GM21737 (cell line): ENCODE measurements around the gene TSTD2.

ENCODE experiments used
- ATAC-seq: cut with Tn5 transposase; IDR thresholded peaks from one replicate; pipeline ENCODE4 v1.9.1; 2021; ENCODE audit warnings: mild to moderate bottlenecking, moderate library complexity; ENCODE audit not compliant: unreplicated experiment

Gene TSTD2

DNA sequence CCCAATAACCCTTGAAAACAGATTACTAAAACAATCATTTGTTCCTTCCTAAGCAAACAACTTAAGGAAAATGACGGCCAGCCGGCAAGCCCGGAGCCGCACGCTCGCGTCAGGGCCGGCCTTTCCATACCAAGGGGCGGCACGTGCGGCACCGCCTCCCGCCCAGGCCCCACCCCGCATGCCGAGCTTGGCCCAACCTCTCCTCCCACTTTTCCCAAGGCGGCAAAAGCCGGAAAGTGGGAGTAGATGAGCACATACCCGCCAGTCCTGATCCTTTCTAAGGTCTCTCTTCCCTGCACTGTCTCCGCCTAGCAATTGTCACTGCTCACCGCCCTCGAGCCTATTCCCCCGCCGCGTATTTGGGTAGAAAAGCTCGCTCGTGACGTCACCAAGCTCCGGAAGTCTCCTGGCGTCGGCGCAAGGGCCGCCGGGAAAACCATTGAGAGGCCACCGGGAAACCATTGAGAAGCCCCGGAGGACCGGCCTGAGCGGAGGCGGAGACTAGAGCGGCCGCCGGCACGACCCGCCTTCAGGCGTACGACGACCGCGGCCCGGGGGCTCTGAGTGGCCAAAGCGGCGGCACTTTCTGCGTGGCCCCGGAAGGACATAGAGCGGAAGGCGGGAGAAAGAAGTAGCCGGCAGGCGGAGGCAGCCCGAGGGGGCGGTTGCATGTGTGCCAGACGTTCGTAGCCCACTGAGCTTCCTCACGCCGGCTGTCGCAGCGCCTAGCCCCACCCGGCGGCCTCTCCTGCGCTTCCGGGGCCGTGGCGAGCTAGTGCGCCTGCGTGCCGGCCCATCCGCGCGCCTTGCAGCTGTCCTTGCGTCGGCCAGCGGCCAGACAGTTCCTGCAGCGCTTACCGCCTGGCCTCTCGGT lies at the start of gene TSTD2, which contains the start of gene NCBP1:
TSTD2 (minus strand) TSS at position 384 of the 874 bp plus-strand sequence. CDS start 5,806 bp downstream, outside the sequence.
NCBP1 (plus strand) TSS at position 837 of the 874 bp plus-strand sequence. CDS start 61 bp downstream, outside the sequence.
- ATAC-seq: peak; percentile 88

DNA sequence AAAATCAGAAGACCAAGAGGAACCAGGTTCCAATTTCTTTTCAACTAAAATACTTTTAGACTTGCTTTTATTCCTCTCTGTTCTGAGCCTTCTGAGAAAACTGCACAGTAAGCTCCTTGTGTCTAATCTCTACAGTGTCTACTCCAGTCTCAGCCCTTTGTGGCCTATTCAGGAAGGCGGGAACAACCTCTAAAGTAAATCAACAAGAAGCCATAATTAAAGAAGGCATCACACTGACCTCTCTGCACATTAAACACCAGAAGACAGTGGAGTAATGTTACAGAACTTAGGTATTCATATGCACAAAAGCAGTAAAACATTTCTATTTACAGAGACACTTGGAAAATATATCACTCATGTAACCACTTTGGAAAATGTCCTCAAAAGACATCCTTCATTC lies 49.1 kb upstream of the TSTD2 start:
- ATAC-seq: no peak

DNA sequence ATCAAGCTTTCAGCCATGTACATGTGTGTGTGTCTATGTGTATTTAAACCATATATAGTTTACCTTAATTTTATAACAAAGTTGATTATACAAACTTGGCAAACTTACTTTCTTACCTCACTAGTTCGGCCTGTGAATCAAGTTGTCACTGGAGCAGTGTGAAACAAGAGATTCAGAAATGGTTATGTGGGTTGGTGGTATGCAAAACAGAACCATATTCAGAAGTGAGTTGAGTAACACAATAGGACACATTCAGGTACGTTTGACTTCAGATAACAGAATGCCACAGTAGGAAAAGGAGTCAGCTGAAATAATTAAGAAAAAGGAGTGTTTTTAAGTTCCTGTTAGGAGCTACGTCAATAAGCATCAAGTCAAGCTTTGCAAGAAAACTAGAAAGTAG lies 42.5 kb upstream of the TSTD2 start:
- ATAC-seq: no peak

DNA sequence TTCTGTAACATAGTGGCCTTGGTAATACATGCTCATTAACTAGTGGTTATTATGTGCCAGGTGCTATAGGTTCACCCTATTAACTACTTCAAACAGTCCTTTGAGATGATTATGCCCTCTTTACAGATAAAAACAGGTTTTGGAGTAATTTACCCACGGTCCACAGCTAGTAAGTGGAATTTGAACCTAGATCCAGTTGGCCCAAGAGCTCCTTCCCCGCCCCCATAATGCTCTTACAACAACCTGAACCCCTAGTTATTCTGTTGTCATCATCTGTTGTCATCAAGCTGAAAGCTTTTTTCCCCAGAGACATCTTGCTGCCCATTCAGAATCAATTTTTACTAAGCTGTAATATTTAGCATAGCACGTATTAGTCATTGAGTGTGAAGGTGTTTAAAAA lies 40.8 kb upstream of the TSTD2 start:
- ATAC-seq: no peak

DNA sequence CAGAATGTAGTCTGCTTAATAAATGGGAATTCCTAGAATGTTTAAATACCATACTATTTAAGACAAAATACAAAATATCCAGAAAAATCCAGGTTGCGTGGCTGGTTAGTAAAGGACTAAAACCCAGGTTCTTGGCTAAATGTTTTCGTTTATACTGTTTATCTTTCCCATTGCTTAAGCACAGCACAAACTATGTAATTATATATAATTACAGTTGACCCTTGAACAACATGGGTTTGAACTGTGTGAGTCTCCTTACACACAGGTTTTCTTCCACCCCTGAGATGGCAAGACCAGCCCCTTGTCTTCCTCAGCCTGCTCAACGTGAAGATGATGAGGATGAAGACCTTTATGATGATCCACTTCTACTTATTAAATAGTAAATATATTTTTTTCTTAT lies 39.2 kb upstream of the TSTD2 start:
- ATAC-seq: no peak

DNA sequence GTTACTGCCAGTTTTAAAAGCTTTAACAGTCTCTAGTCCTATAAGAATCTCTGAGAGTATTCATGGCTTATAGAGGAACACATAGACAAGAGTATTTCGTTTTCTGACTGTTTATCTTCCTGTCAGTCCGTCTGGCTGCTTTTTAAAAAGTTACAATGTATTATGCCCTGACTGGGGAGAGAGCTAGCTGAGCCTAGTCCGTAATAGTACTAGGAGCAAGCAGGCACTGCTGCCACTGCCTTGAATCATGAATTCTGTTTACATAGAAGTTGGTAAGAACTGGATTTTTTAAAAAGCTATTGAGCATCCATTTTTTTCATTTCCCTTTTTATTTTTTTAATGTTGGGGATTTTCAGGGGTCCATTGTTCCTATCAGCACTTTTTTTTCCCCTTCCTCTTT lies 37.4 kb upstream of the TSTD2 start:
- no peak for ATAC-seq

DNA sequence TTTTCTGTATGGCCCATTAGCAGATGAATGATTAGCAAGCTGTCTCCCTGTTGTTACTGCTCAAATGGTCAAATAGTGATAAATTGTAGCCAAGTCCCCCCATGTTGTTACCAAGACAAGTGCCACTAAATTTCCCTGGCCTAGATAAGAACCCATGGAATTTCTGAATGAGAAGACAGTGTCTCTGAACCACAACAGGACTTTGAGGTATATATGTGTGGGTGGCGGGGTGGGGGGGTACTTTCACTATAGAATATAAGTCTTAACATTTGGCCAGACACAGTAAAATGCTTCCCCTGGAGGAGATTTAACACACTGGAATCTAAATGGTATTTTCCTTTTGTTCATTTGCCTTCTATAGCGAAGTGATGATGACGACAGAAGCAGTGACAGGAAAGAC lies 35.3 kb upstream of the TSTD2 start:
- no peak for ATAC-seq

DNA sequence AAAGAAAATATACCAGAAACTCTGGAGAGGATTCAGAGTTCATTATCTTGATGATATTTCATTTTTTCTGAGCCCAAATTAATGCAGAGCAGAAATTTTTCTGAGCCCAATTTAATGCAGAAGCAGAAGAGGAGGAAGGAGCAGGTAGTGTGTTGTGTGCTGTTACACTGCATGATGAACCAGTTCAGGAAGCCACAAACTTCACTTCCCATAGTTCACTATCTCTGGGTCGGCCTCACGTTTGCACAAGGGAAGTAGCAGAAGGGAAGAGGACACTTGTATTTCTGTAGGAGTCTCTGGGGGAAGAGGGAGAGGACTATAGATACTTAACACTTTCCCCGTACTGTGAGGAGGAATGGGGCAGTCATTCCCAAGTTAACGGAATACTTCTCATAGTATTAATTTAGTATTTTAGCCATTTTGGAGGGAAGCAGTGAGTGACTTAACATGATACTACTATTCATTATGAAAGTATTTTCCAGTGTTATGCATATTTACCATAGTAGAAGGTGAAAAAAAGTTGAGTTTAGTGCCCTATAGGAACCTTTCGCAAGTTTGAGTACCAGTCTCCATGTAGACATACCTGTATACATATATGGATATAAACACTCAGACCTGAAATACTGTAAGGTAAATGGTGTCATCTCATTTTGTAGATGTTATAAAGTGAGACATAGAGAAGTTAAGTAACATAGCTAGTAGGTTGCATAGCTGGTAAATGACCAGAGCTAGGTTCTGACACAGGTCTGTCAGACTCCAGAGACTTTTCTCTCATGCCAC lies 33.9 kb upstream of the TSTD2 start:
- no peak for ATAC-seq

DNA sequence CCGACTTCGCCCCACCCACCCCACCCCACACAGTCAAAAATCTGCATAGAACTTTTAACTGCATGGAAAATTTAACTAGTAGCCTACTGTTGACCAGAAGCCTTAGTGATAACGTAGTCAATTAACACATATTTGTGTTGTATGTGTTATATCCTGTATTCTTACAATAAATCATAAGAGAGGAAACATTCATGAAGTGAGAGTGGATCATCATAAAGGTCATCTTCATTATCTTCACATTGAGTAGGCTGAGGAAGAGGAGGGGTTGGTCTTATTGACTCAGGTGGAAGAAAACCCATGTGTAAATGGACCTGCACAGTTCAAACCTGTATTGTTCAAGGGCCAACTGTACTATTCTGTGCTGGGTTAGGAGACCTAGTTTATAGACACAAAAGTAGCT lies 32.6 kb upstream of the TSTD2 start:
- ATAC-seq: no peak

DNA sequence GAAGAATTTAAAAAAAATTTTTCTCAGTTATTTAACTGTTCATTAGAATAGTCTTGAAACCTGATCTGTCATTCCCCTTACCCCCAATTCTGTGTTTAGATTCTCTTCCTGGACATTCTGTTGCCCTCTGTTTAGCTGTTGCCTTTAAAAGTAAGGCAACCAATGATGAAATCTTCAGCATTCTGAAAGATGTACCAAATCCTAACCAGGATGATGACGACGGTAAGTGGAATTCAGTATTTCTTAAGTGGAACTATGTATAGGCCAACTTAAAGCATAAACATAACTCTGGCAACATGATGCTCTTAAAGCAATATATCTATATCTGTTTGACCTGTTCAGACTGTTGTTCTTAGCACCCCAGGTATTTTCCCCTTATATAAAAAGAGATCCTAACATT lies 27.7 kb upstream of the TSTD2 start:
- no peak for ATAC-seq

DNA sequence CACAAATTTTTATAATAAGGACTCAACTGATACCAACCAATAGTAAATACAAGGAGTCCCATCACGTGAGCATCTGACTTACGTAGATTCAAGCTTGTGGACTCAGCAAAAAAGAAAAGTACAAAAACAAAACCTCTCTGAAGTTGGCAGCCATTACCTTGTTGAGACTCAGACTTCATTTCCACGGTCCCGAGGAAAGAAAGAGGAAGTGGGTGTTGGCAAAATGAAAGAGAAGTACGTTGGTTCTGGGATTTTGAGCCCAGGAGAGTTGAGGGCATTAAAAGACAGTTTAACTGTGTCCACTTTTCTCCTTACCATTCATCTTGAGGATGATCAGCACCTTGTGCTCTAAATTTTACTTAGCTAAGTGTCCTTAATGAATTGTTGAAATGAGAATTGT lies 27.2 kb upstream of the TSTD2 start:
- ATAC-seq: no peak

DNA sequence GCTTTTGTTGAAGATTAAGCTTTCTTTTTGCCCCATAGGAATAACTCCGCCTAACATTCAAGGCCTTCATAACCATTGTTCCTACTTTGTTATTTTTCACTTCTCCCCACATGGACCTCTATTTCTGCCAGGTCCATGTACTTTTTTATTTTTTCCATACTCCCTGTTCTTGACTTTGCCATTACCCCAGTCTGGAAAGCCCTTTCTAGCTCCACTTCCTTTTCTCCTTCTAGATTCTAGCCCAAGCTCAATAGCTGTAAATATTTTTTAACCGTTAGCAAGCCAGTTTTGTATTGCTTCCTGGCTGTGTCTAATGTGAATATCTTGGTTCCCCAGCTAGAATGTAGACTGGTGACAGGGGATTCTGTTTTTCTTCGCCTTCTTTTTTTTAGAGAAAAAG lies 26.6 kb upstream of the TSTD2 start:
- no peak for ATAC-seq

DNA sequence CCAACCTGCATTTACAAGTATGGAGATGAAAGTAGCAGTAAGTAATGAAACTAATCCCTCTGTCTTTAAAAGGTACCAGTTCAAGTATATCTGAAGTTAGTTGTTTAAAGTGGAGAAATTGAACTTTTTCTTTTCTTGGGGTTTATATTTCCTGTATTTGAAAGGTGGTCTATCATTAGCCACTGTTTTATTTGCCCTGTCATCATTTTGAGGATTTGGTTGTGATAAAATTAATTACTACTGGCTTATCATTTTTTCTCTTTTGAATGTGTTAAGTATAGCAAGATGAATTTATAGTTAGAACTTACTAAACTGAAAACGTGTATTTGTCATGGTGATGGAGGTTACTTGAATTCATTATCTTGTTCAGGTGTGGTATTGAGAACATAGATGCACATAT lies 25.5 kb upstream of the TSTD2 start:
- ATAC-seq: no peak

DNA sequence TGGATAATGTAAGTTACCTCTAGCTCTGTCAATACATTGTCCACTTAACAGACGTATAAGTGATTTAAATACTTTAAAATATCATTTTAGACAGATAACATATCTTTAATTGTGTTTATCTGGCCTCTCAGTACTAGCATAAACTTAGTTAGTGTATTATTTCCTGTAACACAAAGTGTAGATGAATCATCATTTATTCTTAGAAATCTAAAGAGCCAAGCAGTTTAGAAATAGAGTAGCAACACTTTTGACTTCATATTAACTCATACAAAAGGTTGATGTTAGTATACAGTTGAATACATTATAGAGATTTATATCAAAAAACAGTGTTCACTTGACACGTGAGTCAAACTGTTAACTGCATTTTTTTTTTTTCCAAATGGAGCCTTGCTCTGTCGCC lies 18.5 kb upstream of the TSTD2 start:
- ATAC-seq: no peak

DNA sequence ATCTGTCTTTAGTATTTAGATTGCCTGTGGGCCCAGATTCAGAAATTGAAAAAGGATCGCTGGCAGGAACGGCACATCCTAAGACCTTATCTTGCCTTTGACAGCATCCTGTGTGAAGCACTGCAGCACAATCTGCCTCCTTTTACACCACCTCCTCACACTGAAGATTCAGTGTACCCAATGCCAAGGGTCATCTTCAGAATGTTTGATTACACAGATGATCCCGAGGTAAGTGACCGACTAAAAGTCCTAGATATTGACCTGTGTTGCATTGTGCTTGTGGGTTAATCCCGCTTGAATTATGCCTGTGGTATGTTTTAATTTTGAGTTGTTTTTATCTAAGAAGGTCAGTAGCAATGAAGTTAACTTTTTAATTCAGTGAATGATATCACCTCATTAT lies 14.8 kb upstream of the TSTD2 start:
- no peak for ATAC-seq

DNA sequence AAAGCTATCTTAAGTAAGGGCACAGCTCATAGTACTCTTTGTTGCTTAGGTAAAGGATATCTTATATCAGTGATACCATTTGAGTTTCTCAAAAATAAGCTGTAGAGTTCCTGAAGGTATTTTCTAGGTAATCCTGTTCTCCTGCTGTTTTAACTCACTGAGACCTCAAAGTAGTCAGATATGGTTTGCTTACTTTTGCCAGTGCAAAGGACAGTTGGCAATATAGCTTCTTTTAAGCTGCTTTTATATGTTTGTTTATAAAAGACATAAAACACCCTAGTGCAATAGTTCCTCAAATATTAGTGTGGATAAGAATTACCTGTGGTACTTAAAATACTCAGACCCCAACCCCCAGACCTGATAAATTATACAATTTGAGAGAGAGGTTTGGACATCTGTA lies 12.6 kb upstream of the TSTD2 start:
- no peak for ATAC-seq

DNA sequence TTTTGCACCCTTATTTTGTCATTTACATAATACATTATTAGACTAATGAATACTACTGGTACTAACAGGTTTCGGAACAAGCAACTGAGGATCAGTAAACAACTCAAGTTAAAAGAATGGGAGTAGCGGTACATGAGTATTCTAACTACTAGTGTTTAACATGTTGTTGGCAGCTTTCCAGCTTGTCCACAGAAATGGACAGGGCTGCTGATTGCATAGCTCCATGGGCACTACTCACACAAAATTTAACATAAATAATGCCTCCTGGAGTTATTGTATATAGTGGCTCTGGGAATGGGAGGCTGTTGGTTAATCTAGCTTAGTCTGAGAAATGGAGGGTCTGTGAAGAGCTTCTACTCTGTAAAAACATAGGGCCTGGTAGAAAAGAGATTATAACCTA lies 7.2 kb upstream of the TSTD2 start:
- ATAC-seq: no peak

DNA sequence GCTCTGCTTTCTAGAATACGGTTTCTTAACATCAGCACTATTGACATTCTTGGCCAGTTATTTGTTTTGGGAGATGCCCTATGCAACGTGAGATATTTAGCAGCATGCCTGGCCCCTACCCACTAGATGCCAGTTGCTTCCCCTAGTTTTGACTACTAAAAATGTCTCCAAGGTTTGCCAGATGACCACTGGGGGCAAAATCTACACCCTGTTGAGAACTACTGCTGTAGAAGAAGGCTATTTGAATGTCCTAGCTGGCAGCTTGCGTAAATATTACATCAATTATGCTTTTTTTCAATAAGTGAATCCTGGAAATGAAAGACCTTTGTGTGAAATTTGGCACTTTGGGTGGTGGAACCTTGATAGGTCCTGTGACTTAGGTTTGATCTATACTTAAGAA lies 5.5 kb upstream of the TSTD2 start:
- ATAC-seq: no peak

DNA sequence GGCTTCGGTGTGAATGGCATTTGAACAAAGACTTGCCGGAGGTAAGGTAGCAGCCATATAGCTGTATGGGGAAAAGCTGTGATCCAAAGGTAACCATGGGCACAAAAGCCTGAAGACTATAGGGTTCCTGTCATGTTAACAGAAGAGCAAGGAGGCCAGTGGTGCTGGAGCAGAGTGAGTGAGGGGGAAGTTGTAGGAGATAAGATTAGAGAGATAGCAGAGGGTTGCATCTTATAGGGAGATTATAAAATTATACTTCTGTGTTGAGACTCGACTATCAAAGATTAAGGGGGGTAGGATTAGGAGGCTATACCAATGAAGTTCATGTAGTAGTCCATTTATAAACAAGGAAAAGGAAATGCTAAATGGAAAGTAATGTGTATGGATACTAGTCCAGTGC lies 3.7 kb upstream of the TSTD2 start:
- no peak for ATAC-seq

DNA sequence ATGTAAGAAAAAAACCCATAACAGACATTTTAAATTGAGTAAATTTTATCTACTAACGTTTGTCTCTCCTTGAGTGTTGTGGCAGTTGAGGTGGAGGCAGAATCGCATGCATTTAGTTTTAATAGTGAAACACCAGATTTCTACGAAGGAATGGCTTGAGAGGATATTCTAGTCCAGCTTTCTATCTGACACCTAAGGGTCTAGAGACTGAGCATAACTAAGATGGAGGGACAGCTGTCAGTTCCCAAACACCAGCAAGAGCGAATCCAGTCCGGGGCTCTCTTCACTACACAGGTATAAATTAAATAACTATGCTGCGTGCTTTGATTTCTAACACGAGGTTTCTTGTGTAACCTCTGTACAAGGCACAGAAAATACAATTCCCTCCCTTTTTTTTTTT lies 1.9 kb upstream of the TSTD2 start:
- ATAC-seq: no peak

DNA sequence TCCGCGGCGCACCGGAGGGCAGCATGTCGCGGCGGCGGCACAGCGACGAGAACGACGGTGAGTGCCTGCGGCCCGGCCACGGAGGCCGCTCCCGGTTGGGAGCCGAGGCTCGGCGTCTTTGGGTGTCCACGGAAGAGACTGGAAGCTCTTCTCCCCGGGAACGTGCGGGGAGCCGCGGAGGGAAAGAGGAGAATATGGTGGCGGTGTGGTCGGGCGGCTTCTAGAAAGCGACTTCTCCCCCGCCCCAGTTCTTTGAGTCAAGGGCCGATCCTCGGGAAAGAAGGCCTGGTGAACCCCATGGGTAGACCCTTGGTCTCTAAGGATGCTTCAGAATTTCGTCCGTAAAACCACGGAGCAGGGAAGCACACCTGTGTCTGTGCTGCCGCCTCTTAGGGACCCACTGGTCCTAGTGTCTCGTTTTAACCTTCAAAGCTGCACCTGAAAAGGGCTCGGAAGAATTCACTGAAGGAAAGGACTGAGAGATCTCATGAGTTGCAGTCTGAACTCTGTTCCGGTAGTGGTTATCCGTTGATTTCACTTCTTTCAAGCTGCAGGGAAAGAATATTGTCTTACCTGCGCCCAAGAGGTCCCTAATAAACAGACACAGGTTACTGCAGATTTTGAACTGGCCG lies 807 bp upstream of the TSTD2 start:
- ATAC-seq: peak; percentile 0
